IPS-18a (cell line): ENCODE data around the gene MAPK9.

Experiments used
- H3K27ac ChIP-seq: one replicate; pipeline ENCODE4 v1.5.1; 2013; ENCODE audit warnings: low read length
- H3K27me3 ChIP-seq: one replicate; pipeline ENCODE4 v1.6.1; 2013; ENCODE audit warnings: mild to moderate bottlenecking, low read length; ENCODE audit not compliant: control insufficient read depth, insufficient read depth
- H3K36me3 ChIP-seq: one replicate; pipeline ENCODE4 v1.6.1; 2013; ENCODE audit warnings: low read depth, low read length; ENCODE audit not compliant: control insufficient read depth
- H3K4me1 ChIP-seq: one replicate; pipeline ENCODE4 v1.6.1; 2013; ENCODE audit warnings: low read depth, low read length; ENCODE audit not compliant: control insufficient read depth
- H3K4me3 ChIP-seq: one replicate; pipeline ENCODE4 v1.5.1; 2013; ENCODE audit warnings: low read length
- H3K9ac ChIP-seq: one replicate; pipeline ENCODE4 v1.6.1; 2013; ENCODE audit warnings: mild to moderate bottlenecking, low read length, moderate library complexity
- H3K9me3 ChIP-seq: one replicate; pipeline ENCODE4 v1.6.1; 2013; ENCODE audit warnings: low read depth, low read length; ENCODE audit not compliant: control insufficient read depth

Gene MAPK9

GRCh38 chr5:180208038-180208434 is 83.8 kb downstream of the MAPK9 start:
- Histone ChIP-seq H3K9ac (no peak overlapping the region), H3K4me3 (peak overlapping the region; percentile 48), H3K27ac (no peak overlapping the region), H3K27me3 (peaks cover 26% of the 10 kb centered on the region), H3K4me1 (no peaks in the 10 kb centered on the region), H3K36me3 (no peaks in the 10 kb centered on the region), H3K9me3 (no peaks in the 10 kb centered on the region)

DNA sequence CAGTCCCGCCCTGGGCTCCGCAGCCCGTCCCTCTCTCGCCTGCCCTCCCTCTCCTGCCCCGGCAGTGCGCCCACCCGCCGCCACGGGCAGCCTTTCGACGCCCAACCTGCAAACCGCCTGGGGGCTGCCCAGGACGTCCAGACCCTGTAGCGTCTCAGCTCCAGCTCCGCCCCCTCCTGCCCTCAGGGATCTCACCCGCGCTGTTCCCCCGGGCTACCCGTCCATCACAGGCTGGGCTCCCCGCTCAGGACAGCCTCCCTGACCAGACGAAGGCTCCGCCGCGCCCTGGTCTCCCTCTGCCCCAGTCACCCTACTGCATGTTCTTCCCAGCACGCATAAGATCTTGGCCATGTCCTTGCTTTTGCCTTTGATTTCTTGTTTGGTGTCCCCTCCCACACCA is 84.3 kb downstream of the MAPK9 start:
- no peak overlapping the region for H3K4me3 ChIP-seq

DNA sequence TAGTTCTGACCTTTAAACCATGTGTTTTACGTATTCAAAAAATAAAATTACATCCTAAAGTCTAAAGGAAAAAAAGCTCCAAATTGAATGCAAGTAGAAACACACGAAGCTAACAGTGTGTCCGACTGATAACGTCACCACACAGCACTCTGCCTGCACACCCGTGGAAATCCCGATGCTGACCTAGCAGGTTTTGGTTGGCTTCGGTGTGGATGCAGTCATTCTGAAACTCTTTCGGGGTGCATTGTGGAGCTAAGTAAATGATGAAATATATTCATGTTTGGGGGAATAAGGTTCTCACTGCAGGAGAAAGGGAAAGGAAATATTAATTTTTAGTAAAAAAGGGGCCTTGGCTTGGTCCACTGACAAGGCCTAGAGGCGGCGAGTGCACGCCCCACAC is 84.9 kb downstream of the MAPK9 start:
- Histone ChIP-seq H3K27me3 (peaks cover 26% of the 10 kb centered on the region), H3K36me3 (no peaks in the 10 kb centered on the region), H3K9me3 (no peaks in the 10 kb centered on the region), H3K27ac (no peak overlapping the region), H3K4me1 (no peaks in the 10 kb centered on the region), H3K4me3 (no peak overlapping the region), H3K9ac (no peak overlapping the region)

More for the DNA sequence above, 84.3 kb downstream of the MAPK9 start:
- no peak overlapping the region for H3K9ac ChIP-seq
- no peaks in the 10 kb centered on the region for H3K36me3 ChIP-seq
- no peak overlapping the region for H3K27ac ChIP-seq
- no peaks in the 10 kb centered on the region for H3K4me1 ChIP-seq
- peaks cover 26% of the 10 kb centered on the region for H3K27me3 ChIP-seq
- no peaks in the 10 kb centered on the region for H3K9me3 ChIP-seq

DNA sequence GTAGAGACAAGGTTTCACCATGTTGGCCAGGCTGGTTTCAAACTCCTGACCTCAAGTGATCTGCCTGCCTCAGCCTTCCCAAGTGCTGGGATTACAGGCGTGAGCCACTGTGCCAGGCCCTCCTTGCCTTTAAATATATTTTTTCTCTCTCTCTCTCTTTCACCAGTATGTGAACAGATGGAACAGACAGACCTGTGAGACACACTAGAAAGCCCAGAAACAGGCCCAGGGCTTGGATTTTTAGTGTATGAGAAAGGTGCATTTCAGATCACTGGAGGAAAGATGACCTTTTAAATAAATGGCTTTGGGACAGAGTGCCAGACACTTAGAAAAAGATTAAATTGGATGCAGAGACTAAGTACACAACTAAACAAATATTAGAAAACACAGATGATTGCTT is 86.0 kb downstream of the MAPK9 start:
- Histone ChIP-seq H3K4me3 (no peak overlapping the region), H3K9ac (no peak overlapping the region), H3K9me3 (no peaks in the 10 kb centered on the region), H3K27ac (no peak overlapping the region), H3K27me3 (peaks cover 26% of the 10 kb centered on the region), H3K4me1 (no peaks in the 10 kb centered on the region), H3K36me3 (no peaks in the 10 kb centered on the region)

DNA sequence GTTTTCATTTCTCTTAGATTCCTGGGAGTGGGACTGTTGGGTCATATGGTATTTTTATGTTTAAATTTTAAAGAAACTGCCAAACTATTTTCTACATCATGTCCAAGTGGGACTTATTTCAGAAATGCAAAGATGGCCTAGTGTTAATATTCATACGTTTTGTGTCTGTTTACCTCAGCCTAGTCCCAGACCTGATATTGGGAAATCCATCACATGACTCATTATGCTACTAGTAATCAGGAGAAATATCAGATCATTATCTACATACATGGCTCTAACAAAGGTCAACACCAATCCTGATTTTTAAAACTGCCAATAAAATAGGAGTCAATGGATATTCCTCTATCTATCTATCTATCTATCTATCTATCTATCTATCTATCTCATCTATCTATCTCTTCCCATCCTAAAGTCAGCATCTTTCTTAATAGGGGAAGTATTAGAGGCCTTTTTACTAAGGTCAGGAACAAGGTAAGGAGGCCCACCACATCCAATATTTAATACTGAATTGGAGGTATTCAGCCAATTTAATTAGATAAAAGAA is 87.5 kb downstream of the MAPK9 start:
- Histone ChIP-seq H3K27me3 (peaks cover 13% of the 10 kb centered on the region), H3K9ac (no peak overlapping the region), H3K4me1 (no peaks in the 10 kb centered on the region), H3K4me3 (no peak overlapping the region), H3K27ac (no peak overlapping the region), H3K36me3 (no peaks in the 10 kb centered on the region), H3K9me3 (no peaks in the 10 kb centered on the region)

GRCh38 chr5:180202939-180203573 is 88.8 kb downstream of the MAPK9 start:
- Histone ChIP-seq H3K4me3 (no peak overlapping the region), H3K9ac (no peak overlapping the region), H3K27me3 (peaks cover 6% of the 10 kb centered on the region), H3K9me3 (no peaks in the 10 kb centered on the region), H3K4me1 (no peaks in the 10 kb centered on the region), H3K36me3 (no peaks in the 10 kb centered on the region), H3K27ac (no peak overlapping the region)

DNA sequence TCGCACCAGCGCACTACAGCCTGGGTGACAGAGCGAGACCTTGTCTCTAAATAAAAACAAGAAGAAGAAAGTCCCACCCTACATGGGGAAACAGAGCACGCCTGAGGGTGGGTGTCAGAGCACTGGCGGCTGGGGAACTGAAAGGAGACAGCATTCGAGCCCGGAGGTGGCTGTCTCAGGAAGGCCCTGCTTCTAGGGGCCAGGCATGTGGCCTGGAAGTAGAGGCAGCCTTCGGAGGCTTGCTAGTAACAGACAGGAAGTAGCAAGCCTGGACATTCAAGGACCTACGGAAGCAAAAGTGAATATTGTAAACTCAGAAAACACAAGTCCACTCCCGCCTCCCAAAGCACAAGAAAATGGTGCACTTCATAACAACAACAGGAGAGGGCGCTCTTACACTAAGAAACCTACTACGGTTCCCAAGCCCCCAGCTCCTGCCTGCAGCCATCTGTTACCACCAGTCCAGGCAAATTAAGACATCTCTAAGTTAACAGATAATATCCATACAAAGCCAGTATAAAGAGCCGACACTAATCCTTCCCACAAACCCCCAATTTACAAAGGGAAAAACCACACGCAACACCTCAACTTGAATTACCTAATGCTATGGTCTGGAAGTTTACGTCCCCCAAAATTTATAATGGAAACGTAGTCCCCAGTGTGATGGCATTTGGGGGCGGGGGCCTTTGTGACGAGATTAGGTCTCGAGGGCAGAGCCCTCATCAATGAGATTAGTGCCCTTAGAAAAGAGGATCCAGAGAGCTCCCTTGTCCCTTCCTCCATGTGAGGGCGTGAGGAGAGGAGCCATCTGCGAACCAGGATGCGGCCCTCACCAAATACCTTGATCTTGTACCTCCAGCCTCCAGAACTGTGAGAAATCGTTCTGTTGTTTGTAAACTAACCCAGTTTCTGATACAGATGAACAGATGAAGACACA is 90.6 kb downstream of the MAPK9 start:
- no peaks in the 10 kb centered on the region for H3K27me3 ChIP-seq
- H3K36me3 ChIP-seq = no peaks in the 10 kb centered on the region
- no peaks in the 10 kb centered on the region for H3K4me1 ChIP-seq
- H3K4me3 ChIP-seq = no peak overlapping the region
- no peak overlapping the region for H3K27ac ChIP-seq
- H3K9me3 ChIP-seq = no peaks in the 10 kb centered on the region
- H3K9ac ChIP-seq = no peak overlapping the region

DNA sequence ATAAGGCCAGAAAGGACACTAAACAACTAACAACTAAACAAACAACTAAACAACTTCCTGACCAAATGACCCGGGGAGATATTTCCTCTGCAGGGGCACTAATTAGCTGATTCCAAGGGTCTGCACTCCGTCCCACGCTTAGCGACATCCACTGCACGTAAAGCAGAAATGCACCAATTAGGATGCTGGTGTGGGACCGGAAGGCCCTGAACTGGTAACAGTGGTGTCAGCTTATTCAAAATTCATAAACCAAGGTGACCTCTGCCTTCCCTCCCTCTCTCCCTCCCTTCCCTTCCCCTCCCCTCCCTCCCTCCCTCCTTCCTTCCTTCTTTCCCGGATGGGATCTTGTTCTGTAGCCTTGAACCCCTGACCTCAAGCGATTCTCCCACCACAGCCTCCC is 92.5 kb downstream of the MAPK9 start:
- Histone ChIP-seq H3K4me1 (no peaks in the 10 kb centered on the region), H3K9ac (no peak overlapping the region), H3K9me3 (no peaks in the 10 kb centered on the region), H3K27me3 (no peaks in the 10 kb centered on the region), H3K36me3 (no peaks in the 10 kb centered on the region), H3K4me3 (no peak overlapping the region), H3K27ac (no peak overlapping the region)

DNA sequence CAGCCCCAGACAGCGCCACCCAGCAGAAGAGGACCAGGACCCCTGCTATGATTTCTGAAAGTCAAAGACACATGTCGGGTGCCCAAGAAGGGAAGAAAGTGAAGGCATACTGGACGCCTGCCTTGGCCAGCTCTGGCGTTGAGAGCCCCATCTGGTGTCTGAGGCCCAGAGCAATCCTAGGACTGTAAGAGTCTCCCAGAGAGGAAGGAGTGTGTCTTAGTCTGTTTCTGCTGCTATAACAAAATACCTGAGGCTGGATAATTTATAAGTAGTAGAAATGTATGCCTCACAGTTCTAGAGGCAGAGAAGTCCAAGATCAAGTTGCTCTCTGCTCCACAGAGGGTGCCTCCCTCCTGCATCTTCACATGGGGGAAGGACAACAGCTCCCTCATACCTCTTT is 93.7 kb downstream of the MAPK9 start:
- Histone ChIP-seq H3K9ac (no peak overlapping the region), H3K4me3 (no peak overlapping the region), H3K36me3 (no peaks in the 10 kb centered on the region), H3K9me3 (no peaks in the 10 kb centered on the region), H3K4me1 (no peaks in the 10 kb centered on the region), H3K27me3 (no peaks in the 10 kb centered on the region), H3K27ac (no peak overlapping the region)

GRCh38 chr5:180197016-180197702 is 94.7 kb downstream of the MAPK9 start:
- Histone ChIP-seq H3K4me1 (no peaks in the 10 kb centered on the region), H3K27me3 (no peaks in the 10 kb centered on the region), H3K4me3 (no peak overlapping the region), H3K27ac (no peak overlapping the region), H3K9me3 (no peaks in the 10 kb centered on the region), H3K36me3 (no peaks in the 10 kb centered on the region), H3K9ac (no peak overlapping the region)
